NCI-H146 (cell line): ENCODE results near the gene GPC1.

Source experiments
- DNase-seq: peaks from one replicate; lab custom pipeline; 2025; lab: John Stamatoyannopoulos, UW

The GPC1 gene

GRCh38 chr2:240412975-240413812 is 22.3 kb upstream of the GPC1 start:
- no peak for DNase-seq

GRCh38 chr2:240413813-240414429 is 21.5 kb upstream of the GPC1 start:
- no peak for DNase-seq

GRCh38 chr2:240416821-240417220 is 18.6 kb upstream of the GPC1 start:
- no peak for DNase-seq

DNA sequence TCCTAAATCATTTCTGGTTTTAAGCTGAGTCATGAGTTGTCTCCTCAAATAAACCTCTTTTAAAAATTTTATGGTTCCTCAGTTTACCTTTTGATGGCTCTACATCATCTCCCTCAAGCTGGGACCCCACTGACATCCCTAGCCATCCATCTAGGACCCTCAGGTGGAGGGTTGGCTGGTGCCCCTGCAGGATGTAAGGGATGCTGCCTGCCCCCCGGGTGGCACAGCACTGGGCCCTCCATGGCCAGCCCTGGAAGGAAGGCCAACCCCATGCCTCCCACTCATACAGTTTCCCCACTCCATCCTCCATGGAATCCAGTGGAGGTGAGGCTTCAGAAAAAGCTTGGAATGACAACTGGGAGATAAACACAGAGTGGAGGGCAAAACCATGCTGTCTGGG is 17.2 kb upstream of the GPC1 start:
- no peak for DNase-seq

GRCh38 chr2:240419271-240419670 is 16.2 kb upstream of the GPC1 start:
- no peak for DNase-seq

DNA sequence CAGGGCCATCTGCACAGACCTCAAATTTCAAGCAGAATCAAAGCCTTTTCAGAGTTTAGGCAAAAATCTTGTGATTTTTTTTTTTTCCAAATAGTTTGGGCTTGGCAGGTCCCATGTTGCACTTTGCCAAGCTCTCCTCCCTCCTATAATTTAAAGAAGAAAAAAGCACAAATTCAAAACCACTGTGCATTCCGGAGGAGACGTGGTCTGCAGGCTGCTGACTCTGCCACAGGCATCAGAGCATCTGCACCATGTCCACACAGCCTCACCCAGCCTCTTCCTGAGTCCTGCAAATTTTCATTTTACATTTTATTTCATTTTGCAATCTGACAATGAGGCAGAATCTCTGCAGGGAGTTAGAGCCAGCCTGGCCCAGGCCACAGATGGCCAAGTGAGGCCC is 15.7 kb upstream of the GPC1 start:
- DNase-seq = no peak

GRCh38 chr2:240420206-240421104 is 15.0 kb upstream of the GPC1 start:
- DNase-seq = no peak

DNA sequence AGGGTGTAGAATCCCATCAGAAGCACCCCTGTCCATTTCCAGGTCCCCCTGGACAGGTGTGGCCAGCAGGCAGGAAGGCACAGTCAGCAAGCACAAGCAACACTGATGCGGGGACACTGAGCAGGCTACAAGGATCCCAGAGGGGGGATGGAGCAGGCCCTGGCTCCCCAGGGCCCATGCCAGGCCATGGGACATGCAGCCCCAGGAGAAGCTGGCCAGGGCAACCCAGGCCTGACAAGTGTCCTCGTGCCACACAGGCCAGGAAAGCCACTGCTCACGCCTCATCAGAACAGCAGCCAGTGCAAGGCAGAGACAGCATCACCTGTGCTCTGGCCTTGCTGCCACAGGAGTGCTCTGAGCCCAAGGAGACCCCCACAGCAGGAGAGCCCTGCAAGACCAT is 14.1 kb upstream of the GPC1 start:
- DNase-seq = no peak

GRCh38 chr2:240422658-240423329 is 12.7 kb upstream of the GPC1 start:
- no peak for DNase-seq

- DNase-seq = no peak
Observed at GRCh38 chr2:240423788-240424191, 11.7 kb upstream of the GPC1 start.

DNA sequence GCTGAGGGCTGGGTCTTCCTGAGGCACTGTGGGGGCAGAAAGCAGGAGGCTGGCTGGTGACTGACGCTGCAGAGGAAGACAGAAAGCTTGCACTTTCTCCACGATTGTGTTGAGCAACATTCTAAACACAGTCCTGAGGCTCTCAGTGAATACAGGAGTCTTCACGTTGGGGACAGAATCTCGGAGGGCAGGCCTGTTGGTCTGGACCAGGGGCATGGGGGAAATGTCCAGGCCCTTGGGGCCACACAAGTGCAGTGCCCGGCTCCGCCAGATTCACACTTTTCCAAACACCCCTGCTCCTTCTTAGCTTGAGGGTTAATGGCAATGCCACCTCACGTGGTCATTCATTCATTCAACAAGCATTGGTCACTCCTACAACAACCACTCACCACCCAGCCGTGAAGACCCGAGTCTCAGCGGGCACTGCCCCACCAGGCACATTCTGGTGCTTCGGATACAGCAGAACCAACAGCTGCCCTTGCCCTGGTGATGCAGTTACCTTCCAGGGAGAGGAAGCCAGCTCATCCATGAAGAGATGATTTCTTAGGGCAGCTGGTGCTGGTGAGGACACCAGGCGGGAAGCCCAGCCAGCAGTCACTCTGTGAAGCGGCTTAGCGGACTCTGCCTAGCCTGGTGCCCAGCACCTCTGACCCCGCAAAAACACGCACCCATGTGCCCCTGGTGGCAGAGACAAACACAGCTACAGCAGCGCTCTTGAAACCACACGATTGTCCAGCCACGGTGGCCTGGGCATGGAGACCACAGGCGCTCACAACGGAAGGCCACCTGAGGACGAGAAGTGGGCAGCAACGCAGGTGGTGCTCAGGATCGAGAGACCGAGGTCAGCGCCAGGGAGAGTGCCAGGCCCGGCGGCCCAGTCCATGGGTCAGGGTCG is 10.9 kb upstream of the GPC1 start:
- DNase-seq = no peak

GRCh38 chr2:240425236-240425615 is 10.2 kb upstream of the GPC1 start:
- no peak for DNase-seq

DNA sequence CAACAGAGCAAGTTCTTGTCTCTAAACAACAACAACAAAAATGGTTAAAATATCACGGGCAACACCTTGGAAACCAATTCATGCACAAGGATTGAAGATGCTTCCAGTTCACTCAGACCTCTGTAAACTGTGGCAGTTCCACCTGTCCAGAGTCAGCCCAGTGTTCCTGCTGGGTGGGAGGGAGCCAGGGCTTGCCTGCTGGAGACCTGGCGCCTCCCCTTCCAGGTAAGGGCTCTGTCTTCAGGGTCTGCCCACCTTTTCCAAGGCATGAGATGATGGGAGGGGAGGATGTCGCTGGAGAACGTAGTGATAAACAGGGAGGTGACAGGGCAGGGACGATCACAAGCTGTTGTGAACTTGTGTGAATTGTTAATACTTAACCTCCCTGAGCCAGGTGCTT is 9.8 kb upstream of the GPC1 start:
- DNase-seq = no peak

GRCh38 chr2:240426845-240427721 is 8.4 kb upstream of the GPC1 start:
- no peak for DNase-seq

GRCh38 chr2:240427729-240428128 is 7.7 kb upstream of the GPC1 start:
- DNase-seq = no peak

- DNase-seq = no peak
Observed at GRCh38 chr2:240428245-240428644, 7.2 kb upstream of the GPC1 start.

- no peak for DNase-seq
Observed at GRCh38 chr2:240429341-240429871, 6.1 kb upstream of the GPC1 start.

DNA sequence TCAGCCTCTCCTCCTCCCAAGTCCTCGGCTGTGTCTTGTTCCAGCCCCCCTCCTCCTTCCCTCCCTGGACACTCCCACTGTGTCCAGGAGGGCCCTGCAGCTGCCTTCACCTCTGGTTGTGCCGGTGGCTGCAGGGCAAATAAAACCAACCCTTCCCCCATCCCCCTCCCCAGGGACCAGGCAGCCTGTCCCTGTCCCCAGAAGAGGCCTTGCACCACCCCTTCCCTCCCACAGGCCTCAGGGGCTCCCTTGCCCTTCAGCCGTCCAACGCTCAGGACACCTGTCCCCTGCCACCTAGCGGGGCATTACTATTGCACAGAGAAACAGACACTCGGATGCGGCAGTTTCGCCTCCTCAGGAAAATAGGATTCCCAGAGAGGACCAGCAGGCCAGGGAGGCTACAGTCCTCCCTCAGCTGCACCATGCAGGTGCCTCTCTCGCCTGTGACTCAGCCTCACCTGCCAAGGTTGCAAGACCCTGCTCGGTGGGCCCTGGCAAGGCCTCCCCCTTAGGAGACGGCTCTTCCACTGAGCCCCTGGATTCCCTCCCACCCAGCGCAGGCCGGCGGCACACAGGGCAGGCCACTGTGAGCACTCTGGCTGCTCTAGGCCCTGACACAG is 5.5 kb upstream of the GPC1 start:
- DNase-seq = no peak

GRCh38 chr2:240430595-240430994 is 4.9 kb upstream of the GPC1 start:
- no peak for DNase-seq
